Erythroblast (primary cell): Measurements from ENCODE around the gene RAP1GAP2.

Source experiments
- GATA1 ChIP-seq: IDR thresholded peaks from 2 replicates; pipeline ENCODE4 v1.6.1; 2011; ENCODE audit warnings: low read depth, mild to moderate bottlenecking, control low read depth, low read length, moderate library complexity
- POLR2A ChIP-seq: IDR thresholded peaks from 2 replicates; pipeline ENCODE4 v1.6.1; 2011; ENCODE audit warnings: mild to moderate bottlenecking, low read length

- TF ChIP-seq POLR2A (no peak), GATA1 (no peak)
Measured at GRCh38 chr17:2961446-2961845, 165.2 kb downstream of the RAP1GAP2 start.
